Left kidney (tissue), 2 donors: ENCODE data around the gene TLX1. TPM values are rescaled to one million over a fixed set of nuclear protein-coding genes. Genes with fewer than 3 reads are reported as not detected.
A peak's percentile ranks its signal among the peaks of the same experiment; 100 is the strongest.

ENCODE experiments used
- DNase-seq: peaks from one replicate; pipeline ENCODE4 v3.0.0-alpha.2; 2013
- polyA plus RNA-seq: library from polyadenylated mRNA; unstranded; fragments of 120-200 nt; gene quantifications from one replicate; pipeline ENCODE4 v1.2.1, GENCODE V29; 2013; ENCODE audit not compliant: insufficient read length

TLX1 gene
- polyA plus RNA-seq, 1 donor = not detected

DNA sequence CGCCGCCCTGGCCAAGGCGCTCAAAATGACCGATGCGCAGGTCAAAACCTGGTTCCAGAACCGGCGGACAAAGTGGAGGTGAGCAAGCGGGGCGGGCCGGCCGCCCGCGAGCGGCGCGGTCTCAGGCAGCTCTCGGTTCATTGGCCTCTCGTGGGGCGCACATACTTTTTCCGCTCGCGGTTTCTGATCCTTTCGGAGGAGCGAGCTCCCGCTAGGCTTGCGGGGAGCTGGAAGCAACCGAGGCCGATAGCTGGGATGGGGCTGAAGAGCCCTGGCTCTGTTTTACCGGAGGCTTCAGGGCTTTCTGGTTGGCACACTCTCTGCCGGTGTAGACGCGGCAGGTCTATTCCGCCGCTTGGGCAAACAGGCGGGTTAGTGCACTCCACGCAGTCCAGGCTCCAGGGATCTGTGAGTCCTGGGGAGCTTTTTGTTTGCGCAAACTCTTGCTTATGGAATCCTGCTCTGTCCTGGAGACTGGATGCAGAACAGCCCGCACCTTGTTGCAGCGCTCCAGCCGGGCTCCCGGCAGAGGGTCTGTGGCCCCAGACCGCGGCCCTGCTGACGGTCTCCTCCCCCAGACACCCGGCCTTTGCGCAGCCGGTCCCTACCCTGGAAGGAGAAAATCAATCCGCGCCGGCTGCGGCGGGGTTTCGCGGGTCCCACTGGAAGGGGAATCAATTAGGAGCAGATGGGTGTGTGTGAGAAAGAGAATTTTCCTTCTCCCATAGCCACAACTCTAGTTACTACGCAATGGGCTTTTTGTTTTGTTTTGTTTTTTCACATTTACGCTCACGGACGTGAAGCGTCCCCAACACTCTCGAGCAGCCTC is 3.4 kb downstream of the TLX1 start:
- no peak for DNase-seq

DNA sequence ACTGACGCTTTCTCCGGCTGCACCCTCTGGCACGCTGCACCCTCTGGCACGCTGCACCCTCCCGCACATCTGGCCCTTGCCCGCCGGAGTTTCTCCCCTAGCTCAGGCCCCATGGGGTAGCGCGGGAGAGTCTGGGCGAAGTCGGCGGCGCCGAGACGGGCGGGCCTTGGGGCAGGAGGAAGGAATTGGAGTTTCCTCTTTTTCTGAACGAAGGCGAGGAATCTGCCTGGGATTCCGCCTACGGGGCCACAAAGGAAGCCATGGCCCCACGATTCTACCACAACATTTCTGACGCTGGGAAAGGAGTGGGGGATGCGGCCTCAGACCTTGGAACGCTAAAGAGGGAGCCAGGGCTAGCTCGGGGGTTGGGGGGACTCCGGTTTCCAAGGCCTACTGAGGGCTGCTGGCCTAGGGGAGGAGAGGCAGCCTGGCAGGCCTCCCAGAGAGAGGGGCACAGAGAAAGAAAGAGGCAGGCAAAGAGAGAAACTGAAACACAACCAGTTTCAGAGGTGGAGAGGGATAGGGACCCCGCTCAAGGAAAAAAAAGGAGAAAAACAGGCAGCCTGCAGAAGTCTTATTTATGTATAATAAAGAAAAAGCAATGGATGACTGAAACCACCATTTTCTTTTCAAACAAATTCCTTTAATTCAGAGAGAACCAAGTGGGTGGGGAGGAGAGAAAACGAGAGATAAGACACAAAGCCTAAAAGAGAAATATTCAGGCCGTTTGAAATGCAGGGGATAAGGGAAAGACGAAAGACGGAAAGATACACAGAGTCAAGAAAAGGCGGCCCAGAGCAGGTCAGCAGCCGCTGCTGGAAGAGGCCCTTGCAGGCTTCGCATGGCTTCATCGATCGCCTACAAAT is 4.3 kb downstream of the TLX1 start:
- DNase-seq = no peak

DNA sequence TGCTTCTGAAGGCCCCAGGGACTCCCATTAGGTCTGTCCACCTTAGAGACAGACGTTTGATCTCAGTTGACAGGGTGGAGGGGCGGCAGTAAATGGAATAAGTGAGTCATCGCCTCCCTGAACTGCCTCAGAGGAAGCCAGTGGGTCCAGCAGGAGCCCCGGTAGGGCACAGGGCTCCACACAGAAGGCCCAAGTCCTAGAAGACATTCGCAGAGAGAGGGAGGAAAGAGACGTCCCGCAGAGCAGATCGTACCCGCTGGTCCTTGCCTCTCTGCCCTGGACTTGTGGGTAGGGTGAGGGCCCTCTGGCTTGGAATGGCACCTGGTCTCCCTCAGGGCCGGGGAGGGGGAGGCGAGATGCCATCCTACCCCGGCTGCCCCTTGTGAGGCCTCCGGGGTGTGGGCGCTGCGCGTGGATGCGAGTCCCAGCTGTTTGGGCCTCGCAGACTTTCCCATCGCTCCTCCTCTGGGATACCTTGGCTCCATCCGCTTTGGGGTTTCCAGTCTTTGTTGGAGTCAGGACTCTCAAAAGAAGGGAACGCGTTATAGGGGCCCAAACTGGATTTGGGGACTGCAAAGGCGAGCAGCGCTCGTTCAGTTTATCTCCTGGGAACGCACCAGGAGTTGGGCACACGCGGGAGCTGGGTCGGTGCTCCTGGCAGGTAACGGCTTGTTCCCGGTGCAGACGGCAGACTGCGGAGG is 5.1 kb downstream of the TLX1 start:
- DNase-seq = no peak

DNA sequence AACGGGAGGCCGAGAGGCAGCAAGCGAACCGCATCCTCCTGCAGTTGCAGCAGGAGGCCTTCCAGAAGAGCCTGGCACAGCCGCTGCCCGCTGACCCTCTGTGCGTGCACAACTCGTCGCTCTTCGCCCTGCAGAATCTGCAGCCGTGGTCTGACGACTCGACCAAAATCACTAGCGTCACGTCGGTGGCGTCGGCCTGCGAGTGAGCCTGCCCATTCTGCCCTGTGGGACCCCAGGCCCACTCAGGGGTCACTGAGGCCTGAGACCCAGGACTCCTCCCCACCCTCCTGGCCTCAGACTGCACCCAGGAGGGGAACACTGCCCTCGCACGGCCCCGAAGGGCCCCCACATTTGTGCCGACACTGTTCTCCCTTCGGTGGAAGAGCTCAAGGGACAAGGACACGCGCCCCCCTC is 5.6 kb downstream of the TLX1 start:
- DNase-seq = no peak

DNA sequence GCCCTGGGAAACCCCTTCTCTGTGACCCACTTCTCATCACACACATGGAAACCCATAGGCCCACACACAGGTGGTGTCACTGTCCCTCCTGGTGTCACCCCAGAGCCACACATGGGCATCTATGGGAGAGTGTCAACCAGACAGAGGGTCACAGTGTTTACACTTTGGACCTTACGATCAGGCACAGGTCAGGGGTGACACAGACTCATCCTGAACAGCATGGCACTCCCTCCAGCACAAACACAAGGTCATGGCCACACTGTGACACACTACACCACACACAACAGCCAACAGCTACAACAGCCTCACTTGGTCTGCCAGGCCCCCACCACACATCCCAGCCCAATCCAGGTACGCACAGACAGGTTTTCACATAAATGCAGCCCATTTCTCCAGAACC is 6.2 kb downstream of the TLX1 start:
- no peak for DNase-seq

DNA sequence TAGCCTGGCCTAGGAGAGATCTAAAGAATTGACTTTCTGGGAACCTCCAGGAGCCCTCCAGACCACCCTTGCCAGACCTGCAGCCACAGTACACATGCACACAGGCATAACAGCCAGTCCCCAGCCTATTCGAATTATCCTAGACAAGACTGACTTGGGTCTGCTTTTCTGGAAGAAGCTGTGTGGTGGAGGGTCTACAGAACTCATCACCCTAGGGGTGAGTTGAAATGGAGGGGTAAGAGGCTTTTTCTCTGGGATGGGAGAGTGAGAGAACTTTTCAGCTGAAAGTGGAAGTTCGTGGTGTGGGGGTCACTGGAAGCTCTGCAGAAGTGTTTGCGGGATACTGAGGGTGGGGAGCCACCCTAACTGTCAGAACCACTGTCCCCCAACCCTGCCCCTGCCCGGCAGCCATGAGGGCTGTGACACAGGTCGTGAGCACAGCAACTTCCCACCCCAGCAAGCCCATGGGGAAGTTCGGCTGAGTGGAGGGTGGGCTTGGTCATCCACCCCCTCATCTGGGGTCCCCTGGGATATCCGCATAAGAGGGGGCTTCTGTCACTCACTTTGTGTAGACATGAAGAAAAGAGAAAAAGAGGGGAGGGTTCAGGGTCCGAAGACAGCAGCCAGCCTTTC is 7.8 kb downstream of the TLX1 start:
- DNase-seq = no peak

DNA sequence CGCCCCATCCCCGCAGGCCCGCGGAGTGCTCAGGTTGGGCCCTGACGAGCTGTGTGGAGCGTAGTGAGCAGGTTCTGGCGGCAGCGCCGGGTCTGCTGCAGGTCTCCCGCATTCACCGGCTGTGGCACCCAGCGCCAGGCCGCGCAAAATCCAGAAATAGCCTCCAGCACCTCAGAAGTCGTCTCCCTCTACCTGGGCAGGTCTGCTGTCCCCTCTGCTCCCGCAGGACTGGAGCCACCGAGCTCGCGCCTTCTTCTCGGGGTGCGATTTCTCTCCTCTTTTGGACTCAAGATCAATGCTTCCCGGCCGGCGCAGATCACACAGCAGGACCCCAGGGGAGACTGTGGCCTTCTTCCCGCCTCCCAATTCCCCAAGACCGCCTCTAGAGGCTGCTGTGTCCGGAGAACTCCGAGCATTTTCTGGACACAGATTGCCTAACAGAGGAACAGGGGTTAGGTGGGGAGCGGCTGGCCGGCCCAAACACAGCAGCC is 8.4 kb downstream of the TLX1 start:
- DNase-seq = no peak

DNA sequence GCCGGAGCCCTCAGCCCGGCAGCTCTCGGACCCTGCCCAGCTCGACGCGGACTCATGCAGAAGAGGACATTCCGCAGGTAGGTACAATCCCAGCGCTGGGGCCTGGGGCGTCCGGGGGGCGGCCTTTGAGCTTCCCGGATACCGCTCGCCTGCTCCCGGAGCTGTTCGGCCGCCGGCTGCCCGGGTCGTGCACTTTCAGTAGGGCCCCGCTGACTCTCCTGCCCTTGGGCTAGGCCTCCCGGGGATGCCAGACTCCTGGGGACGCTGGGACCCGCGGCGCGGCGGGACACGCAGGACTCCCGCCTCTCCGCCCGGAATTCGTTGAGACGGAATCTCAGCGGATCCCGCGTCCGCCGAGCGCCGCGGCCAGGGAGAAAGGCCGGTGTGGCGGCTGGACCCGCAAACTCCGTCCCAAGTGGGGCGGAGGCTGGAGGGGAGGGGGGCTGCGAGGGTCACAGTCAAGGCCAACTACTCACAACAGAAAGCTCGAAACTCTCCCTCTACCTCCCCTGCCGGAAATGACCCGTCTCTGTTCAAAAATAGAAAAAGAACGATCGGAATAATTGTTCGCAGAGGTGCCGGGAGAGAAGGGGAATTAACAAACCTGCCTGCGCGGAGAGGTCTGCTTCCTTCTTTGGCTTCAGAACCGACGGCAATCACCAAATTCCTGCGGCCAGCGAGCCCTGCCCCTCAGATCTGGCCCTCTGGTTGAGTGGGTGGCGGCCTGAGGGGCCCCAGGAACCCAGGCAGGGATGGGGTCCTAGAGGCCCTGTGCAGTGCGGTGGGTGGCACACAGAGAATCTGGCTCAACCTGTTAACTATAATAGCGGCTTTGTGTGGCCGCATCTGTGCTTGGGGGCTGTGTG is 9.2 kb downstream of the TLX1 start:
- no peak for DNase-seq

DNA sequence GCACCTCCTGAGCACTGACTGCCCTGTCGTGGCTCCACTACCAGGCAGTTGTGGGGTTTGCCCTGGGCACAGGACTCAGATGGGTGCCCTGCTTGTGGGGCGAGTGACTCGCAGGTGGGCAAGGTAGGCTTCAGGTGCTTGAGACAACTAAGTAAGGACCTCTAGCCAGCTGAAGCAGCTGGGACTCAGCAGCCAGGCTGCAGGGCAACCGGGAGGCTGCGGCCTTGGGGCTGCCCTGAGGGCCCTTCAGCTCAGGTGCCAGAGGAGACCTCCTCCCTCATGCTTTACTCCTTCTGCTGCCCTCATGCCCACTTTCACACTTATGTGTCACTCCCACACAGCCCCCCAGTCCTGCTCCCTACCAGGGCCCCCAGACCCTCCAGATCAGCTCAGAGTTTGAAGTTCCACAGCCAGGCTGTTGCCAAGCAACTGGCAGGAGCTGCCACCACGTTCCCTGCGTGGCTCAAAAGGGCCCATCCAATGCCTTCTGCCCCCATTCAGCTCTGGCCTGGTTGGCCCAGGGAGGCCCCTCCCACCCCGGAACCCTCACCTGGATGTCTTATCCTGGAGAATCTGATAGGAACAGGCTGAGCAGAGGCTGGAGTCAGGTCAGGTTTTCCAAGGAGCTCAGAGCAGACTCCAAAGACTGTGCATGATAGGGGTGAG is 10.0 kb downstream of the TLX1 start:
- DNase-seq = no peak

DNA sequence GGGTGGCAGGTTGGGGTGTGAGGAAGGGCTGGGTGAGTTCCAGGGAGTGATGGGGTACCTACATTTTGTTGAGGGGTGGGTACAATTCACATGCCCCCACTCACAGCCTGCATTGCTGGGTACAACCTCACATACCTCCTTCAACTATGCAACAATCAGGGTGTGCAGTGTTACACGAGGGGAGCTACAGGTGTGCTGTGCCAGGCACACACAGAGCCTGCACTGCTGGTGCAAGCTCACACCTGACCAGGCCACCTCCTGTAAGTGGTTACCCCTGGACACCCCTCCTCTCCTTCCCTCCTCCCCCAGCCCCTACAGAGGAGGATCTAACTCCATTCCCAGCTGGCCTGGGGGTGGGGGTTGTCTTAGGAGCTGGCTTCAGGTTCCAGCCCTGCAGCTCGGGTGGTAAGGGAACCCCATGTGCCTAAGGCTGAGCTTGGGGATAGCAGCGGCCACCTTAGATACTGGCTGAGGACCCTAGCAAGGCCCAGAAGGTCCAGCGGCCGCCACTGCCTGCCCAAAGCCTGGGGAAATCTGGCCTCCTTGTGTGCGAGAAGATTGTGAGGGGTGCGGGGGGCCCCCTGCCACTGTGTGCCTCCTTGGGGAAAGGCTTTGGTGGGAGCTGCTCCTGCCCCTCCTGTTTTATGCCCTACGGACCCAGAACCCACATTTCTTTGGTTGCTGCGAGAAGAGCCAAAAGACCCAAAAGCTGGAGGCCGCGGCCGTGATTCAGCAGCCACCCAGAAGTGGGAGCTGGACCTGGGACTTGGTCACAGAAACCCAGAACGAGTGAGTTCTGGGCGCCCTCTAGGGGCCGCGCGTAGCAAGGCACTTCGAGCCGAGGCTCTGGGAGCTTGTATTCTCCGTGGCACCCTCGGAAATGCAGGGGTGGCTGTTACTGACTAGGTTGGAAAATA is 10.8 kb downstream of the TLX1 start:
- DNase-seq = peak; percentile 85

DNA sequence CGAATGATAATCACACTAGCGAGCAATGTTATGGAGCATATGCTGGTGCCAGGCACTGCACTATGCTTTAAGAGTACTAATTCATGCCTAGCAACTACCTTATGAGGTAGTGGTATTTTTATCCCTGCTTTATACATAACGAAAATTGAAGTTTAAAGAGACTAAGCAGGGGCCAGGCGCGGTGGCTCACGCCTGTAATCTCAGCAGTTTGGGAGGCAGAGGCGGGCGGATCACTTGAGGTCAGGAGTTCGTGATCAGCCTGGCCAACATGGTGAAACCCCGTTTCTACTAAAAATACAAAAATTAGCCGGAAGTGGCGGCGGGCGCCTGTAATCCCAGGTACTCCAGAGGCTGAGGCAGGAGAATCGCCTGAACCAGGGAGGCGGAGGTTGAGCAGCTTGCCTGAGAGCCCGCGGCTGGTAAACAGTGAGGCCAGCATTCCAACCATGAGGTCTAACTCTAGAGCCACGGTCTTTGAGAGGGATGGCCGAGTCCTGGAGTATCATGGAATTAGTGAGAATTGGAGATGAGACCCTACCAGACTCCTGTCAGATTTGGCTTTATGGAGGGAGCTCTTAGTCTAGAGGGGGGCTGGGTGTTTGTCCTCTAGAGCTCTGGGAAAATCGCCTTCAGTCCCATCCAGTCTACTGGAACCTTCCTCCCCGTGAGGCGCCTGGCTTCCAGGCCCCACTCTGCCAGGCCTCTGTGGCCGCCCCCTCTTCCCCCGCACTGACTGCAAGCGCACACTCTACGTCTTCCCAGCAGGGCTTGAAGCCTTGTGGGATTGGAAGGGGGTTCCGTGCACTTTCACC is 11.6 kb downstream of the TLX1 start:
- DNase-seq = no peak

DNA sequence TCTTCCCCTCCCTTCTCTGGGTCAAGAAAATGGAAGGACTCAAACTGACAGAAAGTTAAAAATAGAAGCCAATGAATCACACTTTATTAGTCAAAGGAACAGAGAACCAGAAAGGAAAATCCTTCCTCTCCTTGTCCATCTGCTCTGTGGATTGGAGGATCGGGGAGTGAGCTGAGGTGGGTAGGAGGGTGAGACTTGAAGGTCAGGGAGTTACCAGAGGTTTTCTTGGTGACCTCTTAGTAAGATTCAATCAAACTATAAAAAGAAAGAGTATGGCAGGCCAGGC is 12.2 kb downstream of the TLX1 start:
- no peak for DNase-seq

DNA sequence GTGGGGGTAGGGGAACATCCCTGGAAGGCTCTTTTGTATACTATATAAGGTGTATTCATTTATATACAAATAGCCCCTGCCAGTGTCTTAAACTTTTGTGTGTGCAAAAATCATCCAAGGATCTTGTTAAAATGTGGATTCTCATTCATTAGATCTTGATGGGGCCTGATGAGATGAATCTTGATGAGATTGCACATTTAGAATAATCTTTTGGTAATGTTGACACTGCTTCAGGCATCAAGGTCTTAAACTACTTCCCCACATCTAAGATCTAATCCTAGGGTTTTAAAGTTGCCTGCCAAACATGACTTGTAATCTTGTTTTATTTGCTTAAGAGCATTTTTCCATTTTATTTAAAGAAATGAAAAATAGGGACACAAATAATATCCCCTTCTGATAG is 13.0 kb downstream of the TLX1 start:
- DNase-seq = no peak

DNA sequence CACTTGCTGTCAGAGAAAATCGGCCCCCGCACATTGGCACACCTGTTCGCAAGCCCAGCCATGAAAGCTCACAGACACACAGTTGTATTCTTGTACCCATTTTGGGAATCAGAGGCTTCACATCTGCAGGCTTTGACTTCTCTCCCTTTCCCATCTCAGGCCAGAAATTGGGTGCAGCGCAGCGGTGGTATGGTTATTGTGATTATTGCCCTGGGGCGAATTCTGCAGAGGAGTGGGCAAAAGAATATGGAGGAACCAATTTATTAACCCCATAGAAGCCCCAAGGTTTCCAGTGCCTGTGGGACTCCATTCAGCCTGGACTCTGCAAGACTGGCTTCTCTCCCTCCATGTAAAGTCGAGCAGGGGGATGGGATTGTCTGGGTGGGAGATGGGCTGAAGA is 14.0 kb downstream of the TLX1 start:
- no peak for DNase-seq

DNA sequence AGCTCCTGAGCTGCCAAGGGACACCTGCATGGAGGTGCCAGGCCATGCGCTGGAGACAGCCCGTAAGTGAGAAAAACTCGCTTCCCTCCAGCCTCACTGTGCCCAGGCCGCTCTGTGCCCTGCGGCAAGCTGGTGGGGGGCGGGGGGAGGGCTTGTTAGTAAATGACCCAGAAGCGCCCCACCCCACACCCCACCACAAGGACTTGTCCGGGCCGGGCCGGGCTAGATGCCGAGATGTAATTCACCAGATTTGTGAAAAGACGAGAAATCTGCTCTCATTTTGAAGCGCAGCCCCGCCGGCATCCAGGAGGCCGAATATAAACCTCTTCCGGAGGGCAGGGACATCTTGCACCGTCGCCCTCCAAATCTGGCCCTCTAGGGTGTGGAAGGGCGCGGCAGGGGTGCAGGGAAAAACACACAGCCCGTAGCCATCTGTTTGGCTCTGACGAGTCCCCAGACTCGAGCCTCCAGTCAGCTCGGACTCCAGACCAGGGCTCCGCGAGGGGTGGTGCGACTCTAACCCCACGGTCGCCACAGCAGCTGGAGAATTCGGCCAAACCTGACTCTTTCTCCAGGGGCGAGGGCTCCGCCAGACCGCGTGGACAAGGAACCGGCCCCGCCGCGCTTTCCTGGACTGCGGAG is 14.8 kb downstream of the TLX1 start:
- no peak for DNase-seq

DNA sequence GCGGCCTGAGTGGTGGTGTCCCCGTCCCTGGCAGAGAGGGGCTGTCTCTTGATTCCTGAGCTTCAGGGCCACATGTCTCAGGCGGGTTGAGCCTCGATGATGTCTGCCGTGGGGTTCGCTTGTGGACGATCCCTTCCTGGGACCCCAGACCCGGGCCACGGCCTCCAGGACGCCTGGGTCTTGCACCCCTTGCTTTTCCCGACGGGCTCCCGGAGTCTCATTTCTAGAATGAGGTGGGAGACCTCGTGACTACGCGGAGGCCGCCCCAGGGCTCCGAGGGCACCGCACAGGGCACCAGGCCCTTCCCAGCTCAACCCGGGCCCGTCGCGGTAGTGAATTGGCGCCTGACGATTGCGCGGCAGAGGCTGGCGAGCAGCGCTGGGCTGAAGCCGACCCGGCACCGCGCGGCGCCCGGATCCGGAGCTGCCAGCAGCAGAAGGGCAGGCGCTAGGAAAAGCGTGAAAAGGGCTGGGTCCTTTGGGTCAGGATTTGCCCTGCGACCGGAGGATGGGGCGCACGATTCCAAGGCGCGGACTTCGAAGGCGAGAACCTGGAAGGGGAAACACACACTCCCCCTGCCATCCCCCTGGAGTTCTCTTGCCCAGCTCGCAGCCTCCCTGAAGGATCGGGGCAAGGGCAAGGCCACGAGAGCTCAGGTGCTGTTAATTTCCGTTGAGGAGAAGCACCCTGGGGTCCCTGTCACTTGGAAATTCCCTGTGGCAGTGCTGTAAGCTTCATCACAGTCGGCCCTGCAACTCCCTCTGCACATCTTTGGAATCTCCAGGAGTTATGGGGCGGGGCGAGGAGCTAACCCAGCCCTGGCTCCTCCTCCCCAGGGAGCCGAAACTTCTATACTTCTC is 15.5 kb downstream of the TLX1 start:
- no peak for DNase-seq

DNA sequence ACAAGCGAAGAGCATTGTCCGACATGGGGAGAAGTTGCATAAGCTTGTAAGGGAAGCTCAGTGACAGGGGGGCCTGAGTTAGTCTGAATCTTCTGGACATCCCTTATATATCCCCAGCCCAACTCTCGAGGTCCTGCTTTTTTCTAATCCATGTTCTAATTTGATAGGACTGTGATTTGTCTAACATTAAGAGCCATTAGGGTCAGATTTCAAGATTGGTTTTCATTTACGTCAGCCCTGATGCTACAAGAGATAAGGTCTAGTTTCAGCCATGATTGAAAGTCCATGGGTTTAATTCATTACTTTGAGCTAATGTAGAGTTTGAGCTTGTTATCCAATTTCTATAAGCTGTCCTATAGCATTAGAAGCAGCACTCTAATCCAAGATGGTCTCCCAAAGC is 20.3 kb downstream of the TLX1 start:
- DNase-seq = no peak
